GM06990 (cell line): ENCODE data around the gene PACSIN3.
A peak's percentile ranks its signal among the peaks of the same experiment; 100 is the strongest.

Experiments
- DNase-seq: peaks from one replicate; pipeline ENCODE4 v3.0.0-alpha.2; 2011; ENCODE audit not compliant: insufficient read length; ENCODE audit errors: extremely low read depth
- H3K27me3 ChIP-seq: replicated peaks from 2 replicates; pipeline ENCODE4 v1.6.0; 2011; ENCODE audit warnings: low read length; ENCODE audit not compliant: control insufficient read depth, insufficient read depth
- H3K36me3 ChIP-seq: 2 replicates; pipeline ENCODE4 v1.5.1; 2011; ENCODE audit warnings: low read length; ENCODE audit not compliant: control insufficient read depth, insufficient read depth
- H3K4me3 ChIP-seq: replicated peaks from 2 replicates; pipeline ENCODE4 v1.5.1; 2011; ENCODE audit warnings: low read depth, mild to moderate bottlenecking, control low read depth, low read length
- TF ChIP-seq, protein P1 (sequence below): IDR thresholded peaks from 2 replicates; pipeline ENCODE4 v1.5.1; 2011; ENCODE audit warnings: low read length, control low read depth, mild to moderate bottlenecking, inconsistent platforms; ENCODE audit not compliant: insufficient read depth, poor library complexity, severe bottlenecking

PACSIN3 gene

GRCh38 chr11:47176328-47177228 lies 9.7 kb downstream of the PACSIN3 start, which contains the start of gene ARFGAP2:
Gene ARFGAP2, minus strand, starts transcription at chr11:47176879. Its CDS starts 26 bp downstream, at chr11:47176853.
- peak; percentile 98 for DNase-seq
- peak within 1 kb of the TSS; percentile 99 for H3K4me3 ChIP-seq
- H3K27me3 ChIP-seq: no peaks in the 10 kb centered on the region
- TF ChIP-seq, protein P1, sequence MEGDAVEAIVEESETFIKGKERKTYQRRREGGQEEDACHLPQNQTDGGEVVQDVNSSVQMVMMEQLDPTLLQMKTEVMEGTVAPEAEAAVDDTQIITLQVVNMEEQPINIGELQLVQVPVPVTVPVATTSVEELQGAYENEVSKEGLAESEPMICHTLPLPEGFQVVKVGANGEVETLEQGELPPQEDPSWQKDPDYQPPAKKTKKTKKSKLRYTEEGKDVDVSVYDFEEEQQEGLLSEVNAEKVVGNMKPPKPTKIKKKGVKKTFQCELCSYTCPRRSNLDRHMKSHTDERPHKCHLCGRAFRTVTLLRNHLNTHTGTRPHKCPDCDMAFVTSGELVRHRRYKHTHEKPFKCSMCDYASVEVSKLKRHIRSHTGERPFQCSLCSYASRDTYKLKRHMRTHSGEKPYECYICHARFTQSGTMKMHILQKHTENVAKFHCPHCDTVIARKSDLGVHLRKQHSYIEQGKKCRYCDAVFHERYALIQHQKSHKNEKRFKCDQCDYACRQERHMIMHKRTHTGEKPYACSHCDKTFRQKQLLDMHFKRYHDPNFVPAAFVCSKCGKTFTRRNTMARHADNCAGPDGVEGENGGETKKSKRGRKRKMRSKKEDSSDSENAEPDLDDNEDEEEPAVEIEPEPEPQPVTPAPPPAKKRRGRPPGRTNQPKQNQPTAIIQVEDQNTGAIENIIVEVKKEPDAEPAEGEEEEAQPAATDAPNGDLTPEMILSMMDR: no peak
- peaks cover 23% of the 10 kb centered on the region for H3K36me3 ChIP-seq

DNA sequence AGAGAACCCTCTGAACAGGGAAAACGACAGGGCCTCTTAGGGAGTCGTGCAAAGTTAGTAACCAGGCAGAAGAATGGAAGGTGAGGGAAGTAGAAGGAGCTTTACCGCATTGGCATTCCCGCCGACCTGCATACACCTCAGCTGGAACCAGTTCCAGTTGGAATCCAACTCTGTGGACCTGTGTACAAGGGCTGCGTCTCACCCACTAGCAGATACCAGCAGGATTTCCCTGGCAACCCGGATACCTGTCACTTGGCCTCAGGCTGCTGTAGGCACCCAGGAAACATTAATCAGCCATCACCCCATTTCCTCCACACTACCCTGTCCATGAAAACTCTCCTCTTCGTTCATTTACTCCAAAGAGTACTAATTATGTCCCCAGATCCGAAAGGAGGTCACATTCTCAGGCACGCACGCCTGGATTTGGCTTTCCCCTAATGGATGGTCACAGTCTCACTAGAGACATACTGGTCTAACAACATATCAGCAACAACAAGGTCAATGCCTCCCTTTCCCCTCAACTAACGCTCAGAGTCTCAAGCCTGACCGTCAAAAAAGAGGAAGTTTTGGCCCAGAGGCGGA lies 10.4 kb downstream of the PACSIN3 start:
- TF ChIP-seq, protein P1: no peak
- H3K27me3 ChIP-seq: no peaks in the 10 kb centered on the region
- H3K4me3 ChIP-seq: peak overlapping the region; percentile 99
- peaks cover 28% of the 10 kb centered on the region for H3K36me3 ChIP-seq
- DNase-seq: no peak

GRCh38 chr11:47172740-47173336 lies 13.4 kb downstream of the PACSIN3 start:
- Histone ChIP-seq H3K27me3 (no peaks in the 10 kb centered on the region), H3K4me3 (no peak overlapping the region), H3K36me3 (peaks cover 39% of the 10 kb centered on the region)
- TF ChIP-seq, protein P1: no peak
- no peak for DNase-seq

DNA sequence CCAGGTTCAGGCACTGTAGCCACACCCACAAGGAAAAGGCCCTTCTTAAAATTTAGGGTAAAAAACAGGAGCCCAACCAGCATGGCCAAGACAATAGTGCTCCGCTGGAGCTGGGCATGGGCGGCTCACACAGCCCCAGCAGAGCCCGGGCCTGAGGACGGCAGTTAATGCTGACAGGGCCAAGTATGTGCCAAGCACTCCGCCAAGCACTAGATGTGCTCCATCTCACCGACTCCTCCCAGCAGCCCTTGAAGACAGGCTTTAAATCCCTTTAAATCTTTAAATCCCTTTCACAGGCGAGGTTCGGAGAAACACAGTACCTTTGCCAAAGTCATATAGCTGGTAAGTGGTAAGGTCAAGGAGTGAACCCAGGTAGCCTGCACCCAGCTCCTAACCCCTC lies 14.4 kb downstream of the PACSIN3 start:
- Histone ChIP-seq H3K4me3 (no peak overlapping the region), H3K36me3 (peaks cover 44% of the 10 kb centered on the region)

DNA sequence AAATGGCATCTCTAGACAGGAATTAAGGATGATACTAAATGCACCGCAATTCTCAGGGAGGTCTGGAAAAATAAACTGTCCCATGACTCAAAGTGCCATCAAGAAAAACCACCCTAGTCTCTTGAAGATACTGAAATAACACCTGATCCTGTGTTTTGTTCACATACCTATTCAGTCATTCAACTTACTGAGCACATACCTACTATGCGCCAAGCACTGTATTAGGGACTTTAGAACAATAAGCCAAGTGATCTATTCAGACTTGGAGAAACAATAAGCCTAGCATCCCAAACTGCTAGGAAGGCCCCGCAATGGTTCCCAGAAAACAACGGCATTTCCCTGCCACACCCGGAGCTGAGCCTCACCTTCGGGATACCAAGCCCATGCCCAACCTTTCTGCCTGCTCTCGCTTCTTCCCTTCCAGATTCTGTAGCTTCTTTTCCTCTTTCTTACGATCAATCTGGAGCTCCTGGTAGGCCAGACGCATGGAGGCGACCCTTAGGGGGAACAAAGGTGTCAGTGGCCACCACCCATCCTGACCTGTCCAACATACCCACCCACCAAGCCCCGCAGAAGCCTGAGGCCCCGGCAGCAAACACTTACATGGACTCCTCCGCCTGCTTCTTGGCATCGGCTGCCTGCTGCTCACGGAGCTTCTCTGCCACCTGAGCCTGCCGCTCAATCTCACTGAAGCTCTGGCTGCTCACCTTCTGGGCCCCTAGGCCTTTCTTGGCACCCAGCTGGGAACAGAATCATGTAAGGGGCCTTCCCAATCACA lies 15.0 kb downstream of the PACSIN3 start:
- no peak for DNase-seq
- H3K36me3 ChIP-seq: peaks cover 50% of the 10 kb centered on the region
- H3K27me3 ChIP-seq: no peaks in the 10 kb centered on the region
- no peak overlapping the region for H3K4me3 ChIP-seq
- TF ChIP-seq, protein P1: no peak

More for the DNA sequence above, 14.4 kb downstream of the PACSIN3 start:
- no peak for DNase-seq
- no peaks in the 10 kb centered on the region for H3K27me3 ChIP-seq
- TF ChIP-seq, protein P1: no peak
